IMR-90 (cell line): ENCODE results near the gene LRRC4C. TPM values are rescaled to one million over a fixed set of nuclear protein-coding genes. Genes with fewer than 3 reads are reported as not detected.

Experiments used
- ATAC-seq: fragments of 200-7000 bp; cut with Tn5 transposase; 2 replicates; pipeline ENCODE4 v1.9.1; 2020; ENCODE audit warnings: low read depth, mild to moderate bottlenecking, moderate library complexity
- BruUV-seq: library from RNA; stranded (reverse); fragments of 400-500 nt; replicated peaks from 2 replicates; lab custom pipeline; 2021; lab: Mats Ljungman, UMichigan
- CTCF ChIA-PET: fragments of 300-600 bp; formaldehyde crosslinking; extraction: SDS; loops from one replicate; lab custom pipeline; 2021; ENCODE audit warnings: antibody characterized with exemption; lab: Yijun Ruan, JAX
- POLR2A ChIA-PET: fragments of 300-600 bp; sonication (Branson Sonifier 250); formaldehyde crosslinking; loops from one replicate; lab custom pipeline; 2022; ENCODE audit warnings: antibody characterized with exemption; ENCODE audit not compliant: unreplicated experiment; lab: Charles Lee
- DNase-seq: peaks from one replicate; pipeline ENCODE4 v3.0.0; 2013
- H2AFZ ChIP-seq: replicated peaks from 2 replicates; pipeline ENCODE3; 2013; ENCODE audit warnings: low read length, mild to moderate bottlenecking; ENCODE audit not compliant: poor library complexity
- H2AK5ac ChIP-seq: 2 replicates; pipeline ENCODE4 v1.6.1; 2013; ENCODE audit warnings: low read depth, low read length, inconsistent platforms
- H2AK9ac ChIP-seq: replicated peaks from 2 replicates; pipeline ENCODE3; 2013; ENCODE audit warnings: mild to moderate bottlenecking, low read depth, low read length, moderate library complexity; ENCODE audit not compliant: poor library complexity
- H2BK120ac ChIP-seq: 2 replicates; pipeline ENCODE4 v1.6.1; 2013; ENCODE audit warnings: low read depth, low read length, inconsistent platforms
- H2BK15ac ChIP-seq: 3 replicates; pipeline ENCODE4 v1.6.1; 2013; ENCODE audit warnings: low read depth, low read length, inconsistent platforms
- H2BK20ac ChIP-seq: 2 replicates; pipeline ENCODE4 v1.6.1; 2013; ENCODE audit warnings: low read depth, mild to moderate bottlenecking, inconsistent platforms, low read length, moderate library complexity
- H2BK5ac ChIP-seq: 2 replicates; pipeline ENCODE4 v1.6.1; 2013; ENCODE audit warnings: mild to moderate bottlenecking, low read depth, low read length, inconsistent platforms; ENCODE audit not compliant: poor library complexity, severe bottlenecking
- H3K14ac ChIP-seq: replicated peaks from 2 replicates; pipeline ENCODE4 v1.6.1; 2013; ENCODE audit warnings: low read depth, low read length, inconsistent platforms
- H3K18ac ChIP-seq: 2 replicates; pipeline ENCODE4 v1.6.1; 2013; ENCODE audit warnings: low read depth, low read length, control low read depth
- H3K23ac ChIP-seq: 2 replicates; pipeline ENCODE4 v1.6.1; 2013; ENCODE audit warnings: low read depth, low read length, inconsistent platforms
- H3K27ac ChIP-seq: 2 replicates; pipeline ENCODE4 v1.5.1; 2013; ENCODE audit warnings: mild to moderate bottlenecking, control low read depth, low read length; ENCODE audit not compliant: insufficient read depth
- H3K27me3 ChIP-seq: 2 replicates; pipeline ENCODE4 v1.6.1; 2013; ENCODE audit warnings: low read length; ENCODE audit not compliant: control insufficient read depth, insufficient read depth
- H3K36me3 ChIP-seq: 2 replicates; pipeline ENCODE4 v1.6.1; 2013; ENCODE audit warnings: low read length, mixed read lengths; ENCODE audit not compliant: control insufficient read depth, insufficient read depth
- H3K4ac ChIP-seq: 2 replicates; pipeline ENCODE4 v1.6.1; 2013; ENCODE audit warnings: low read depth, low read length, inconsistent platforms
- H3K4me1 ChIP-seq: 2 replicates; pipeline ENCODE4 v1.6.1; 2013; ENCODE audit warnings: low read length, mixed read lengths; ENCODE audit not compliant: control insufficient read depth, insufficient read depth
- H3K4me2 ChIP-seq: 2 replicates; pipeline ENCODE4 v1.6.1; 2013; ENCODE audit warnings: low read depth, mild to moderate bottlenecking, control low read depth, low read length, moderate library complexity
- H3K4me3 ChIP-seq: 2 replicates; pipeline ENCODE4 v1.5.1; 2013; ENCODE audit warnings: low read depth, mild to moderate bottlenecking, control low read depth, low read length, moderate library complexity; ENCODE audit not compliant: insufficient read depth
- H3K56ac ChIP-seq: 2 replicates; pipeline ENCODE4 v1.6.1; 2013; ENCODE audit warnings: low read length, inconsistent platforms; ENCODE audit not compliant: insufficient read depth; ENCODE audit errors: extremely low read depth
- H3K79me1 ChIP-seq, 2 experiments: 2 replicates each; pipeline ENCODE4 v1.6.1; 2013; ENCODE audit warnings: low read length in 2 of 2, inconsistent platforms in 1 of 2, low read depth in 1 of 2
- H3K9ac ChIP-seq: 2 replicates; pipeline ENCODE4 v1.6.1; 2013; ENCODE audit warnings: low read depth, low read length, control low read depth
- H3K9me1 ChIP-seq: 2 replicates; pipeline ENCODE4 v1.6.1; 2013; ENCODE audit warnings: low read length, inconsistent platforms; ENCODE audit not compliant: insufficient read depth
- H3K9me3 ChIP-seq: 2 replicates; pipeline ENCODE4 v1.6.1; 2013; ENCODE audit warnings: low read length; ENCODE audit not compliant: control insufficient read depth, insufficient read depth
- H4K20me1 ChIP-seq: 2 replicates; pipeline ENCODE4 v1.6.1; 2013; ENCODE audit warnings: low read length, inconsistent platforms; ENCODE audit not compliant: insufficient read depth
- H4K5ac ChIP-seq: 2 replicates; pipeline ENCODE4 v1.6.1; 2013; ENCODE audit warnings: mild to moderate bottlenecking, low read depth, low read length, control low read depth
- H4K8ac ChIP-seq, 2 experiments: 2 replicates each; pipeline ENCODE4 v1.6.1; 2013; ENCODE audit warnings: low read depth in 2 of 2, low read length in 2 of 2, control low read depth in 1 of 2, inconsistent platforms in 1 of 2
- H4K91ac ChIP-seq: 2 replicates; pipeline ENCODE4 v1.6.1; 2013; ENCODE audit warnings: low read depth, low read length, inconsistent platforms; ENCODE audit not compliant: insufficient read depth
- CHD1 ChIP-seq: IDR thresholded peaks from 2 replicates; pipeline ENCODE4 v1.6.1; 2012; ENCODE audit warnings: low read depth, low read length, improper control_type of control experiment
- FOS ChIP-seq: fragments of 150-350 bp; IDR thresholded peaks from 2 replicates; pipeline ENCODE4 v1.6.1; 2016; ENCODE audit warnings: low read depth, low read length
- MAFK ChIP-seq: IDR thresholded peaks from 2 replicates; pipeline ENCODE4 v1.6.1; 2012; ENCODE audit warnings: low read depth, low read length, improper control_type of control experiment
- NFE2L2 ChIP-seq: fragments of 150-350 bp; IDR thresholded peaks from 2 replicates; pipeline ENCODE4 v1.6.1; 2016; ENCODE audit warnings: low read depth, mild to moderate bottlenecking, low read length
- SMC3 ChIP-seq: fragments of 150-350 bp; IDR thresholded peaks from 2 replicates; pipeline ENCODE4 v1.6.1; 2016; ENCODE audit warnings: low read depth, mild to moderate bottlenecking, antibody characterized with exemption, low read length, moderate library complexity
- WGBS, 2 experiments: methylation state at CpG; one replicate each; pipeline versions ENCODE4 v1.1.5 to v1.1.7; 2013; ENCODE audit warnings: missing lambda C conversion rate in 2 of 2; ENCODE audit not compliant: insufficient read length in 1 of 2; ENCODE audit errors: extremely low coverage in 2 of 2; 5-methylcytosine and 5-hydroxymethylcytosine counted together
- dilution Hi-C: fragments of 300-500 bp; cut with HindIII; formaldehyde crosslinking; loops from one replicate; pipeline ENCODE4 v1.14.3; 2018; ENCODE audit warnings: low sequenced_read_pairs; ENCODE audit not compliant: unreplicated experiment
- in situ Hi-C: fragments of 300-500 bp; cut with MboI; formaldehyde crosslinking; loops from 3 replicates; pipeline ENCODE4 v1.14.3; 2019; ENCODE audit warnings: low sequenced_read_pairs, inconsistent platforms, mixed read lengths
- intact Hi-C: fragments of 100-400 bp; cut with micrococcal nuclease; formaldehyde crosslinking; loops from 2 replicates; pipeline ENCODE4 v1.10.0; 2022
- polyA plus RNA-seq, 3 experiments: library from polyadenylated mRNA; depleted of rRNA; stranded (reverse); fragments of >200 nt; gene quantifications; 2 replicates each; pipeline ENCODE4 v1.2.3, GENCODE V29; 2012; ENCODE audit warnings: low replicate concordance in 1 of 3
- total RNA-seq: library from RNA; depleted of rRNA; stranded (reverse); fragments of >200 nt; gene quantifications from 2 replicates; pipeline ENCODE4 v1.2.3, GENCODE V29; 2012
- TF ChIP-seq, protein P1 (sequence below): conservative IDR thresholded peaks from 2 replicates; pipeline ENCODE4 v1.5.1; 2012; ENCODE audit warnings: mild to moderate bottlenecking, low read depth, low read length, improper control_type of control experiment

The LRRC4C gene
- total and polyA plus RNA-seq, 2 of the 4 experiments (the other 2 are of a cell fraction), result under 0.01 to 0.03 TPM

GRCh38 chr11:41225856-41226633, 233.4 kb downstream of the LRRC4C start:
- Histone ChIP-seq H3K4me1 (no peaks in the 10 kb centered on the region), H3K18ac (no peak overlapping the region), H2BK5ac (no peak overlapping the region), H3K9me3 (peaks cover 4% of the 10 kb centered on the region; the same call in 1 of the 2 replicates), H3K9me1 (no peaks in the 10 kb centered on the region), H2BK15ac (no peak overlapping the region), H3K4ac (no peak overlapping the region), H2AK5ac (no peak overlapping the region), H2AK9ac (no peak overlapping the region), H4K5ac (no peak overlapping the region), H3K14ac (no peak overlapping the region), H2BK20ac (no peak overlapping the region), H3K27ac (no peak overlapping the region), H3K23ac (no peak overlapping the region), H3K4me2 (no peak overlapping the region), H3K4me3 (no peak overlapping the region), H3K79me1 (no peaks in the 10 kb centered on the region), H3K56ac (no peak overlapping the region), H2BK120ac (no peak overlapping the region), H4K91ac (no peak overlapping the region), H4K8ac (no peak overlapping the region), H3K27me3 (no peaks in the 10 kb centered on the region), H3K36me3 (no peaks in the 10 kb centered on the region), H3K9ac (no peak overlapping the region), H2AFZ (no peak overlapping the region), H4K20me1 (no peaks in the 10 kb centered on the region)
- ChIA-PET POLR2A (no interaction called here), CTCF (no interaction called here)
- 50% methylated on average over 1 of the region's 3 CpGs; no CpG with 5 or more reads in 1 of the 2 experiments for WGBS, 2 experiments
- ATAC-seq (no peak), DNase-seq (no peak)
- TF ChIP-seq, protein P1, sequence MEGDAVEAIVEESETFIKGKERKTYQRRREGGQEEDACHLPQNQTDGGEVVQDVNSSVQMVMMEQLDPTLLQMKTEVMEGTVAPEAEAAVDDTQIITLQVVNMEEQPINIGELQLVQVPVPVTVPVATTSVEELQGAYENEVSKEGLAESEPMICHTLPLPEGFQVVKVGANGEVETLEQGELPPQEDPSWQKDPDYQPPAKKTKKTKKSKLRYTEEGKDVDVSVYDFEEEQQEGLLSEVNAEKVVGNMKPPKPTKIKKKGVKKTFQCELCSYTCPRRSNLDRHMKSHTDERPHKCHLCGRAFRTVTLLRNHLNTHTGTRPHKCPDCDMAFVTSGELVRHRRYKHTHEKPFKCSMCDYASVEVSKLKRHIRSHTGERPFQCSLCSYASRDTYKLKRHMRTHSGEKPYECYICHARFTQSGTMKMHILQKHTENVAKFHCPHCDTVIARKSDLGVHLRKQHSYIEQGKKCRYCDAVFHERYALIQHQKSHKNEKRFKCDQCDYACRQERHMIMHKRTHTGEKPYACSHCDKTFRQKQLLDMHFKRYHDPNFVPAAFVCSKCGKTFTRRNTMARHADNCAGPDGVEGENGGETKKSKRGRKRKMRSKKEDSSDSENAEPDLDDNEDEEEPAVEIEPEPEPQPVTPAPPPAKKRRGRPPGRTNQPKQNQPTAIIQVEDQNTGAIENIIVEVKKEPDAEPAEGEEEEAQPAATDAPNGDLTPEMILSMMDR, result no peak
- no peak for TF ChIP-seq NFE2L2
- no peak for TF ChIP-seq SMC3
- TF ChIP-seq CHD1, result no peak
- TF ChIP-seq MAFK, result no peak
- TF ChIP-seq FOS, result no peak
- in situ Hi-C loops, result no loop called here
- dilution Hi-C loops, result no loop called here
- intact Hi-C loops, result no loop called here
- BruUV-seq, result no TSS peak
